HCT116 (cell line): ENCODE results near the gene IRX2. TPM values are rescaled to one million over a fixed set of nuclear protein-coding genes. Genes with fewer than 3 reads are reported as not detected.

Experiments
- ATAC-seq: fragments of 200-7000 bp; cut with Tn5 transposase; 2 replicates; pipeline ENCODE4 v1.9.1; 2020; ENCODE audit warnings: mild to moderate bottlenecking, moderate library complexity
- BruUV-seq: library from RNA; stranded (reverse); fragments of 400-500 nt; replicated peaks from 2 replicates; lab custom pipeline; 2021; lab: Mats Ljungman, UMichigan
- CTCF ChIA-PET: fragments of 300-600 bp; sonication (Branson Sonifier 250); formaldehyde crosslinking; loops from one replicate; lab custom pipeline; 2021; ENCODE audit warnings: antibody characterized with exemption; lab: Charles Lee
- POLR2A ChIA-PET: fragments of 300-600, 350-600 bp; sonication (Branson Sonifier 250); formaldehyde crosslinking; loops from one replicate; lab custom pipeline; 2021; ENCODE audit warnings: antibody characterized with exemption; lab: Charles Lee
- RAD21 ChIA-PET, 2 experiments: fragments of 300-600 bp; sonication (Branson Sonifier 250); formaldehyde crosslinking; loops; one replicate each; lab custom pipeline; 2023; ENCODE audit warnings: low total read pairs in 2 of 2; ENCODE audit not compliant: uncharacterized antibody in 2 of 2, unreplicated experiment in 2 of 2, low non-redundant PET in 1 of 2; lab: Charles Lee
- DNase-seq: peaks from one replicate; pipeline ENCODE4 v3.0.0-alpha.2; 2010; ENCODE audit warnings: low read depth, low spot score
- H2AFZ ChIP-seq: fragments of 200-600 bp; shearing (Covaris generic), sonication (generic); 2 replicates; pipeline ENCODE4 v1.6.1; 2017; ENCODE audit warnings: low read depth, mixed run types, mixed read lengths, antibody characterized with exemption, low read length; ENCODE audit not compliant: poor library complexity, severe bottlenecking
- H3K27ac ChIP-seq: 2 replicates; pipeline ENCODE4 v1.5.1; 2012; ENCODE audit warnings: low read depth, low read length
- H3K27me3 ChIP-seq: fragments of 200-600 bp; sonication (generic); 2 replicates; pipeline ENCODE4 v1.6.1; 2016; ENCODE audit warnings: mixed run types, low read length, mixed read lengths; ENCODE audit not compliant: insufficient read depth
- H3K36me3 ChIP-seq, 2 experiments: fragments of 200-500 bp in 1 of 2; fragments of 200-600 bp in 1 of 2; sonication (Bioruptor generic) in 1 of 2; sonication (generic) in 1 of 2; 2 replicates each; pipeline versions ENCODE4 v1.5.1 to v1.6.1; 2014 to 2016; ENCODE audit warnings: low read length in 2 of 2, inconsistent platforms in 1 of 2, mixed read lengths in 1 of 2, mixed run types in 1 of 2; ENCODE audit not compliant: insufficient read depth in 2 of 2, control insufficient read depth in 1 of 2
- H3K4me1 ChIP-seq, 2 experiments: fragments of 200-600 bp in 1 of 2; sonication (generic) in 1 of 2; 2 replicates each; pipeline versions ENCODE4 v1.5.1 to v1.6.1; 2012 to 2017; ENCODE audit warnings: low read length in 2 of 2, inconsistent platforms in 1 of 2, mild to moderate bottlenecking in 1 of 2, mixed read lengths in 1 of 2, mixed run types in 1 of 2, moderate library complexity in 1 of 2; ENCODE audit not compliant: insufficient read depth in 2 of 2, control insufficient read depth in 1 of 2
- H3K4me2 ChIP-seq: fragments of 200-600 bp; sonication (generic); 2 replicates; pipeline ENCODE4 v1.6.1; 2017; ENCODE audit warnings: mixed run types, low read length, mixed read lengths
- H3K4me3 ChIP-seq, 2 experiments: fragments of 200-600 bp in 1 of 2; sonication (generic) in 1 of 2; replicated peaks in 1 of 2; 2 replicates each; pipeline ENCODE4 v1.5.1; 2011 to 2016; ENCODE audit warnings: low read length in 2 of 2, control low read depth in 1 of 2, low read depth in 1 of 2, mild to moderate bottlenecking in 1 of 2, mixed read lengths in 1 of 2, mixed run types in 1 of 2
- H3K79me2 ChIP-seq: fragments of 200-600 bp; sonication (generic); 2 replicates; pipeline ENCODE4 v1.6.1; 2017; ENCODE audit warnings: mild to moderate bottlenecking, mixed run types, low read length, moderate library complexity, mixed read lengths; ENCODE audit not compliant: insufficient read depth
- H3K9ac ChIP-seq: fragments of 200-600 bp; sonication (generic); 2 replicates; pipeline ENCODE4 v1.6.1; 2016; ENCODE audit warnings: low read length, mixed read lengths
- H3K9me2 ChIP-seq: fragments of 200-600 bp; sonication (generic), shearing (Covaris generic); 2 replicates; pipeline ENCODE4 v1.6.1; 2017; ENCODE audit warnings: mixed run types, mild to moderate bottlenecking, moderate library complexity; ENCODE audit not compliant: insufficient read depth
- H3K9me3 ChIP-seq, 2 experiments: fragments of 200-500 bp in 1 of 2; fragments of 200-600 bp in 1 of 2; sonication (Bioruptor generic) in 1 of 2; sonication (generic) in 1 of 2; 2 replicates each; pipeline ENCODE4 v1.6.1; 2014 to 2017; ENCODE audit warnings: low read length in 2 of 2, mixed read lengths in 2 of 2, inconsistent platforms in 1 of 2, low read depth in 1 of 2, mild to moderate bottlenecking in 1 of 2, mixed run types in 1 of 2, moderate library complexity in 1 of 2; ENCODE audit not compliant: control insufficient read depth in 1 of 2, insufficient read depth in 1 of 2
- H4K20me1 ChIP-seq: fragments of 200-600 bp; sonication (generic), shearing (Covaris generic); 2 replicates; pipeline ENCODE4 v1.6.1; 2017; ENCODE audit warnings: mixed run types, mild to moderate bottlenecking, moderate library complexity; ENCODE audit not compliant: insufficient read depth
- ELF1 ChIP-seq: IDR thresholded peaks from 2 replicates; pipeline ENCODE4 v1.6.1; 2012; ENCODE audit warnings: low read depth, borderline replicate concordance
- EZH2 ChIP-seq: fragments of 200-600 bp; sonication (generic); IDR thresholded peaks from 2 replicates; pipeline ENCODE4 v1.6.1; 2017; ENCODE audit warnings: antibody characterized with exemption, mixed run types
- EZH2phosphoT487 ChIP-seq: fragments of 200-600 bp; IDR thresholded peaks from 2 replicates; pipeline ENCODE4 v1.6.1; 2018; ENCODE audit warnings: antibody characterized with exemption, borderline replicate concordance
- FOSL1 ChIP-seq: IDR thresholded peaks from 2 replicates; pipeline ENCODE4 v1.6.1; 2012; ENCODE audit warnings: low read depth
- JUND ChIP-seq: IDR thresholded peaks from 2 replicates; pipeline ENCODE4 v1.6.1; 2012
- POLR2AphosphoS5 ChIP-seq: IDR thresholded peaks from 2 replicates; pipeline ENCODE4 v1.6.1; 2011; ENCODE audit warnings: mild to moderate bottlenecking, low read depth, low read length, moderate library complexity
- SIN3A ChIP-seq: IDR thresholded peaks from 2 replicates; pipeline ENCODE4 v1.6.1; 2012; ENCODE audit warnings: low read depth
- TCF7L2 ChIP-seq: IDR thresholded peaks from 2 replicates; pipeline ENCODE4 v1.7.0; 2011; ENCODE audit warnings: borderline replicate concordance, inconsistent platforms; ENCODE audit not compliant: insufficient read depth, insufficient read length; ENCODE audit errors: extremely low read depth
- YY1 ChIP-seq: IDR thresholded peaks from 2 replicates; pipeline ENCODE4 v1.6.1; 2011; ENCODE audit warnings: low read length, low read depth, moderate library complexity, mild to moderate bottlenecking; ENCODE audit not compliant: insufficient replicate concordance; ENCODE audit errors: extremely low read depth
- intact Hi-C: fragments of 100-400 bp; cut with micrococcal nuclease; formaldehyde crosslinking; loops from 2 replicates; pipeline ENCODE4 v1.10.0; 2022
- total RNA-seq: library from RNA; stranded (reverse); gene quantifications from one replicate; pipeline ENCODE4 v1.2.1, GENCODE V29; 2021; ENCODE audit not compliant: unreplicated experiment
- TF ChIP-seq, protein P1 (sequence below): IDR thresholded peaks from 2 replicates; pipeline ENCODE4 v1.6.1; 2011; ENCODE audit warnings: mild to moderate bottlenecking, low read length, moderate library complexity; ENCODE audit not compliant: insufficient replicate concordance; ENCODE audit errors: extremely low read depth
- TF ChIP-seq, protein P2 (sequence below): IDR thresholded peaks from 2 replicates; pipeline ENCODE4 v1.6.1; 2012

Gene IRX2
- total RNA-seq, 1 experiment from 2014 or later = not detected

DNA sequence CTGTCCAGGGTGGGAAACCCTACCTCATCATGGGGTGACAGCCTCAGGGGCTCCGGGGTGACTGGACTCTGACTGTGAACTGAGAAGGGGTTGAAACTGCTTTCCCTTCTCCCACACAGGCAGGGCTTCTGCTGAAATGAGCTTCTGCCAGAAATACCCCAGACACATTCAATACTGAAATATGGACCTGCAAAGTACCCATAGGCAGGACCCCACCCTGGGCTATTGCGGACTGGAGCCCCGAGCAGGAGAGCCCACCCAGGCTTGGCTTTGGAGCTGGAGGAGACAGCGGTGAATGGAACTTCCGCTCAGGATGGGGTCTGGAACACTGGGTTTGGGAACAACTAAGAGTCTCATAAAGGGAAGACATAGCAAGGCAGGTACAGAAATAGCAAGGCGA is 37.5 kb downstream of the IRX2 start:
- BruUV-seq = no TSS peak
- H3K79me2 ChIP-seq = no peaks in the 10 kb centered on the region
- ChIA-PET POLR2A (no interaction called here), RAD21 (no interaction called here), CTCF (no interaction called here)
- H4K20me1 ChIP-seq = no peaks in the 10 kb centered on the region
- no peak overlapping the region for H3K27ac ChIP-seq
- DNase-seq = no peak
- H3K9me3 ChIP-seq = peaks cover 8% of the 10 kb centered on the region in 2 experiments; a peak in 2 of 4 replicates
- no peaks in the 10 kb centered on the region for H3K27me3 ChIP-seq
- H3K36me3 ChIP-seq = no peaks in the 10 kb centered on the region
- intact Hi-C loops = no loop called here
- H3K9ac ChIP-seq = no peak overlapping the region
- ATAC-seq = no peak
- H3K4me1 ChIP-seq = no peaks in the 10 kb centered on the region
- no peaks in the 10 kb centered on the region for H3K9me2 ChIP-seq
- no peak overlapping the region for H3K4me3 ChIP-seq
- H3K4me2 ChIP-seq = no peak overlapping the region
- TF ChIP-seq EZH2phosphoT487 (no peak), ELF1 (no peak), POLR2AphosphoS5 (no peak), FOSL1 (no peak), SIN3A (no peak), YY1 (no peak), EZH2 (no peak), TCF7L2 (no peak), JUND (no peak)
- TF ChIP-seq, protein P1, sequence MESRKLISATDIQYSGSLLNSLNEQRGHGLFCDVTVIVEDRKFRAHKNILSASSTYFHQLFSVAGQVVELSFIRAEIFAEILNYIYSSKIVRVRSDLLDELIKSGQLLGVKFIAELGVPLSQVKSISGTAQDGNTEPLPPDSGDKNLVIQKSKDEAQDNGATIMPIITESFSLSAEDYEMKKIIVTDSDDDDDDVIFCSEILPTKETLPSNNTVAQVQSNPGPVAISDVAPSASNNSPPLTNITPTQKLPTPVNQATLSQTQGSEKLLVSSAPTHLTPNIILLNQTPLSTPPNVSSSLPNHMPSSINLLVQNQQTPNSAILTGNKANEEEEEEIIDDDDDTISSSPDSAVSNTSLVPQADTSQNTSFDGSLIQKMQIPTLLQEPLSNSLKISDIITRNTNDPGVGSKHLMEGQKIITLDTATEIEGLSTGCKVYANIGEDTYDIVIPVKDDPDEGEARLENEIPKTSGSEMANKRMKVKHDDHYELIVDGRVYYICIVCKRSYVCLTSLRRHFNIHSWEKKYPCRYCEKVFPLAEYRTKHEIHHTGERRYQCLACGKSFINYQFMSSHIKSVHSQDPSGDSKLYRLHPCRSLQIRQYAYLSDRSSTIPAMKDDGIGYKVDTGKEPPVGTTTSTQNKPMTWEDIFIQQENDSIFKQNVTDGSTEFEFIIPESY = no peak
- TF ChIP-seq, protein P2, sequence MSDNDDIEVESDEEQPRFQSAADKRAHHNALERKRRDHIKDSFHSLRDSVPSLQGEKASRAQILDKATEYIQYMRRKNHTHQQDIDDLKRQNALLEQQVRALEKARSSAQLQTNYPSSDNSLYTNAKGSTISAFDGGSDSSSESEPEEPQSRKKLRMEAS = no peak
- no peak overlapping the region for H2AFZ ChIP-seq
